GM19463 (cell line): ENCODE results near the gene ANAPC10.
"Not testable (repeated sequence)": the region's sequence is repeated elsewhere in the genome, so short reads cannot be mapped to it uniquely, and the experiment has no call there.

Experiments
- ATAC-seq: cut with Tn5 transposase; IDR thresholded peaks from one replicate; pipeline ENCODE4 v1.9.1; 2021; ENCODE audit warnings: mild to moderate bottlenecking, moderate library complexity; ENCODE audit not compliant: unreplicated experiment

Gene ANAPC10, protein sequence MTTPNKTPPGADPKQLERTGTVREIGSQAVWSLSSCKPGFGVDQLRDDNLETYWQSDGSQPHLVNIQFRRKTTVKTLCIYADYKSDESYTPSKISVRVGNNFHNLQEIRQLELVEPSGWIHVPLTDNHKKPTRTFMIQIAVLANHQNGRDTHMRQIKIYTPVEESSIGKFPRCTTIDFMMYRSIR

GRCh38 chr4:145097821-145098674, at the start of gene ANAPC10, which contains the start of gene ABCE1:
ANAPC10 (minus strand) TSS chr4:145098196; CDS start chr4:145096099, 2,097 bp downstream.
ABCE1 (plus strand) TSS chr4:145098311; CDS start chr4:145104413, 6,102 bp downstream.
- ATAC-seq: peak; percentile 71

GRCh38 chr4:145136219-145136618, 38.2 kb upstream of the ANAPC10 start:
- not testable (repeated sequence) for ATAC-seq

DNA sequence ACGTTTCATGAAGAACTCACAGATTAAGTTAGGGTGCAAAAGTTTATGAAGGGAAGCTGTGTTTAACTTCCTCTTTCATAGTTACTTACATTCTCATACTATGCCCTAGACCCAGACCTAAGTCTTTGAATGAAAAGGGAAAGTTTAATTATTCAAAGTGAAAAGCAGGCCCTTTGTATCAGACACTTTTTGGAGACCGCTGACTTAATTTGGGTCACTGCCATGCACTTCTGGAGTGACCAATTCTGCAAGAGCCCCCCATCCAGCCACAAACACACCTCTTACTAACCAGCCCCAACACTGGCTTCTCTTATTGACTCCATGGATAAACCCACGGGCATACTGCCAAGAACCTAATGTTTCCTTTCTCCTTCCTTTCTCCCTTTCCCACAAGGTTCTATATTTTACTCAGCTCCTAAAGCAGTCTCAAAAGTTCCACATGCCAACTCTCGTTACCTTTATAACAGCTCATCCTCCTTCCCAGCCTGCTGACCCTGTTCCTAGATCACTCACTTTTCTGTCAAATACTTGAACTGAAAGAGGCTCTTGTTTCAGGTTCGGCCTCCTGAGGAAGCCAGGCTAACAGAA, 34.6 kb upstream of the ANAPC10 start:
- ATAC-seq: peak; percentile 78

DNA sequence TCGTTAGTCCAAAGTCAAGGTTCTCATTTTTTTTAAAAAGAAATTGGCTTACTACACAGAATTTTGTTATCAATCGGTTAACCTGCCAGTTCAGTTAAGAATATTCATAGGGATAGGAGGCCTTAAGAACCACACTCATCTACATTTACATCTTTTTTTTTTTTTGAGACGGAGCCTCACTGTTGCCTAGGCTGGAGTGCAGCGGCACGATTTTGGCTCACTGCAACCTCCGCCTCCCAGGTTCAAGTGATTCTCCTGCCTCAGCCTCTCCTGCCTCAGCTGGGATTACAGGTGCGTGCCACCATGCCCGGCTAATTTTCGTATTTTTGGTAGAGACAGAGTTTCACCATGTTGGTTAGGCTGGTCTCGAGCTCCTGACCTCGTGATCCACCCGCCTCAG, 33.9 kb upstream of the ANAPC10 start:
- ATAC-seq: no peak

GRCh38 chr4:145130788-145131399, 32.9 kb upstream of the ANAPC10 start:
- no peak for ATAC-seq

DNA sequence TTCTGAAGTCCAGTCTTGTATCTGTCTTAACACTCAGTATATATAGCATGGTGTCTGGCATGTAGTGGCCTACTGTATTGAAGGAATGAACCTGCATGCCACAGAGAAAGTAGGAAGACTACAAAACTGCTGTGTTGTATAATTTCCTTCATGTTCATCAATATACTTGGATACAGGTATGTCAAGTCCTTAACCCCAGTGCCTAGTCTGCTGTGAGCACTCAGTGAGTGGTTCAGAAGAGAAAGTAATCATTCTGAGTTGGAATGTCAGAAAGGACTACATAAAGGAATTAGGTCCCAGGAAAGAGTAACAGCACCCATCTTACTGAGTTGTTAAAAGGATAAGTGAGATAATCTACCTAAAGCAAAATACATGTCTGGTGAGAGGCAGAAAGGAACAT, 32.1 kb upstream of the ANAPC10 start:
- ATAC-seq: no peak

- ATAC-seq: no peak
Measured at GRCh38 chr4:145125396-145125795, 27.4 kb upstream of the ANAPC10 start.

GRCh38 chr4:145108128-145108527, 10.1 kb upstream of the ANAPC10 start:
- ATAC-seq: no peak

- ATAC-seq: no peak
Measured at GRCh38 chr4:145107126-145107525, 9.1 kb upstream of the ANAPC10 start.

DNA sequence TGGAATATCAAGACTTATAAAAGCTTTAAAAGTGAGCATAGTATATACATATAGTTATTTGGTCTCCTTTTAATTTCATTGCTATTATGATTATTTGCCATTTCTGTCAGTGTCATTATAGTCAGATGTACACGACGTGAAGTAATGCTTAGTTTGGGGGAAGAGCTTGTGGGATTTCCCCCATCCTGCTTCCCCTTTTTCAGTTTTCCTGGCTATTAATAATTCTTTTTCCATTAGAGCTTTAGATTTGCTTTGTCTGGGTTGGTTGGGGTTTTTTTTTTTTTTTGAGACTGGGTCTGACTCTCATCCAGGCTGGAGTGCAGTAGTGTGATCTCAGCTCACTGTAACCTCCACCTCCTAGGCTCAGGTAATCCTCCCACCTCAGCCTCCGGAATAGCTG, 5.5 kb upstream of the ANAPC10 start:
- no peak for ATAC-seq

DNA sequence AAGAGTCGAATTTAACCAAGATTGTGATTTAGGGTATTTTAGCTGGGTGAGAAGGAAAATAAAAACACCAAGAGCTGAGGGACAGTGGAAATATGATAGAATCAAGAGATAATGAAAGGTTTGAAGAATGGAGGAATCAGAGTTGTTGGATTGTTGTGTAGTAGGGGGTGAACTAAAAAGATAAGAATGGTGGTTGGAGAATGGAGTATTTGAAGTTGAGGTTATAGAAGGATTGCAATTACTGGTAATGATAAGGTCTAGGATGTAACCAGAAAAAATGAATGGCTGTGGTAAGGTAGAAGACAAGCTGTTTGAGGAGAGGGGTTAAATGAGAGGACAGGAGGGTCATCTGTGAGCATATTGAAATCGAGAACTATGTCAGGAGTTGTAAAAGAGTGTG, 4.6 kb upstream of the ANAPC10 start:
- no peak for ATAC-seq

- ATAC-seq: no peak
Measured at GRCh38 chr4:145101091-145101490, 3.1 kb upstream of the ANAPC10 start.

- ATAC-seq: no peak
Measured at GRCh38 chr4:145099653-145100052, 1.7 kb upstream of the ANAPC10 start.

- peak; percentile 12 for ATAC-seq
Measured at GRCh38 chr4:145098675-145099037, 660 bp upstream of the ANAPC10 start.

DNA sequence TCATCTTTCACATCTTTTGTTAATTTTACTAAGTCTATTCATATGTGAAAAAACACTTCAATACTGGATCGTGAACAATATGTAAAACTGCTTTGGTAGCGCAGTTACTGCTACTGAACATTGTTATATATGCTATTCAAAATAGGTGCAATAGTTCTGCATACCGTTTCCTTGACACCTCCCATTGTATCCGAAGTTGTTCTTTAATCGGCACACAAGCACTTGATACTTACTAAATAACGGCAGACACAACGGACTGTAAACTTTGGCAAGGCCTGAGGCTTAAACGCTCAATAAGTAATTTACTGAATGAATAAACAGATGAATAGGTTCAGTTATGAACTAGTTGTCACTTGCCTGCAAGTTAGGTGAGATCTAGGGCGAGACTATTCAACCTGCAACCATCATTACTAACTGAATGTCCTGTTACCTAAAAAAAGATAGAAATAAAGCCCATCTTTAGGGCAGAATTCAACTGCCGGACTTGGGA, 620 bp downstream of the ANAPC10 start:
- ATAC-seq: peak; percentile 1

DNA sequence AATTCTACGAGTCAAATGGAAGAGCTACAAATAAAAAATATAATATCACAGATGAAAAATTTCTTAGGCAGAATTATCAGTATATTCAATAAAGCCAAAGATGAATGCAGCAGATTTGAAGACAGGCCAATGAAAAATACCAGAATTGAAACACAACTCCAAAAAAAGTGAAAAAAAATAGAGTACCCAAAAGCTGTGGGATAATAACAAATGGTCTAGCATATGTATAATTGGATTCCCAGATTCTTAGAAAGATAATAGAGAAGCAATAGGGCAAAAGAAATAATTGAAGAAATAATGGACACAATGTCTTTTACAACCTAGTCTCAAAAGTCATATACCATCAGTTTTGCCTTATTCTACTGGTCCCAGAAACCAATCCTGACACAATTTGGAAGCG, 4.4 kb downstream of the ANAPC10 start:
- ATAC-seq: no peak

GRCh38 chr4:145090380-145090779, 7.6 kb downstream of the ANAPC10 start:
- ATAC-seq: no peak

DNA sequence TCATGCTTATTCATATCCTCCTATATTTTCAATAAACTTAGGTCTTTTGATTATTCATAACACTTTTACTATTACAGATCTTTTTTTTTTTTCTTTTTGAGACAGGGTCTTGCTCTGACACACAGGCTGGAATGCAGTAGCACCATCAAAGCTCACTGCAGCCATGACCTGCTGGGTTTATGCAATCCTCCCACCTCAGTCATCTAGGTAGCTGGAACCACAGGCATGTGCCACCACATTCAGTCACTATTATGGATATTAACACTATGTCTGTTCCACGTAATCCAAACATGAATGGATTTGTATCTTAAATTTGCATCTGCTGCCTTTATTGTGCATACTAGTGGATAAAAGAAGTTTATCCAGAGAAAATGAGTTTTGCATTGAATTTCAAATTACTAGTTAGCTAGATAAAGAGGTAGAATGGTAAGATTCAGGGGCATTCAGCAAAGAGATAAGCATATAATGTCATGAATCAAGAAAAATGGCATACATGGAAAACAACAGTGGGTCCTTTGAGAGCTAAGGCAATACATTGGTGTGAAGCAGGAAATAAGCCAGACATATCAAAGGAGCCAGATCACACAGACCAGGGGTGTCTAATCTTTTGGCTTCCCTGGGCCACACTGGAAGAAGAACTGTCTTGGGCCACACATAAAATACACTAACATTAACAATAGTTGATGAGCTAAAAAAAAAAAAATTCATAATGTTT, 13.9 kb downstream of the ANAPC10 start:
- no peak for ATAC-seq

- ATAC-seq: no peak
Measured at GRCh38 chr4:145081756-145082155, 16.2 kb downstream of the ANAPC10 start.

DNA sequence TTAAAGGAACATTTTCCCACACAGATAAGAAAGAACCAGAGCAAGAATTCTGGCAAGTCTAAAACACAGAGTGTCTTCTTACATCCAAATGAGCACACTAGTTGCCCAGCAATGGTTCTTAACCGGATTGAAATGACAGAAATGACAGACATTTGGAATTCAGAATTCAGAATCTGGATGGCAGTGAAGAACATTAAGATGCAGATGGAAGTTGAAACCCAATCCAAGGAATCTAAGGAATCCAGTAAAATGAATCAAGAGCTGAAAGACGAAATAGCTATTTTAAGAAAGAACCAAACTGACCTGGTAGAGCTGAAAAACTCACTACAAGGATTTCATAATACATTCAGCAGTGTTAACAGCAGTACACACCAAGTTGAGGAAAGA, 21.5 kb downstream of the ANAPC10 start:
- no peak for ATAC-seq
